Measurements from ENCODE around the gene WDR49.

The WDR49 gene

DNA sequence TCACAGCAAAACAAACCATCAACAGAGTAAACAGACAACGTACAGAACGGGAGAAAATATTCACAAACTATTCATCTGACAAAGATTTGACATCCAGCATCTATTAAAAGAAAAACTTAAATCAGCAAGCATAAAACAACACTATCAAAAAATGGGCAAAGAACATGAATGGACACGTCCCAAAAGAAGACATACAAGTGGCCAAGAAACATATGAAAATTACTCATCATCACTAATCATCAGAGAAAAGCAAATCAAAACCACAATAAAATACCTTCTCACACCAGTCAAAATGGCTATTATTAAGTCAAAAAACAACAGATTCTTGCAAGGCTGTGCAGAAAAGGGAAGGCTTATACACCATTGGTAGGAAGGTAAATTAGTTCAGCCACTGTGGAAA is 166.2 kb downstream of the WDR49 start:
- no peak for TF ChIP-seq CREB1 (IDR thresholded peaks at IDR 0.05; ENCODE audit: low read depth)
- TF ChIP-seq TEAD4 (IDR thresholded peaks at IDR 0.05), result no peak
- TF ChIP-seq TCF12 (IDR thresholded peaks at IDR 0.05; ENCODE audit: low read depth), result no peak
- no peak for TF ChIP-seq EP300 (IDR thresholded peaks at IDR 0.05; ENCODE audit: borderline replicate concordance)
- TF ChIP-seq ZBTB7A (IDR thresholded peaks at IDR 0.05; ENCODE audit: low read depth), result no peak
- TF ChIP-seq FOXM1 (IDR thresholded peaks at IDR 0.05; ENCODE audit: borderline replicate concordance, low read depth), result no peak
- TF ChIP-seq EGR1 (IDR thresholded peaks at IDR 0.05), result no peak
- no peak for TF ChIP-seq RAD21 (IDR thresholded peaks at IDR 0.05; ENCODE audit: low read depth)

DNA sequence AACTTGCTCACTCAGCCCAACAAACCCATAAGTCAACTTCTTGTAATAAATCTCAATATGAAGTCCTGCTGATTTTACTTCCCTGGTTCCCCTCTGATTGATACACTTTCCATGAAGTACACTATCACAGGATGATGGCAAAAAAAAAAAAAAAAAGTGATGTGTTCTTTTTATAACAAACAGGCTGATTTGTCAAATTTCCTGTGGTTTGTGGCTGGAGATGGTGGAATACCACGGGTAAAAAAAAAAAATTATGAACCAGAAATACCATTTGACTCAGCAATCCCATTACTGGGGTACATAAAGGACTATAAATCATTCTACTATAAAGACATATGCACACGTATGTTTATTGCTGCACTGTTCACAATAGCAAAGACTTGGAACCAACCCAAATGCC is 169.2 kb downstream of the WDR49 start:
- no peak for TF ChIP-seq EGR1 (IDR thresholded peaks at IDR 0.05)
- TF ChIP-seq FOXM1 (IDR thresholded peaks at IDR 0.05; ENCODE audit: borderline replicate concordance, low read depth), result no peak
- TF ChIP-seq CEBPB (IDR thresholded peaks at IDR 0.05), result no peak
- no peak for TF ChIP-seq EP300 (IDR thresholded peaks at IDR 0.05; ENCODE audit: borderline replicate concordance)
- TF ChIP-seq, protein P1, sequence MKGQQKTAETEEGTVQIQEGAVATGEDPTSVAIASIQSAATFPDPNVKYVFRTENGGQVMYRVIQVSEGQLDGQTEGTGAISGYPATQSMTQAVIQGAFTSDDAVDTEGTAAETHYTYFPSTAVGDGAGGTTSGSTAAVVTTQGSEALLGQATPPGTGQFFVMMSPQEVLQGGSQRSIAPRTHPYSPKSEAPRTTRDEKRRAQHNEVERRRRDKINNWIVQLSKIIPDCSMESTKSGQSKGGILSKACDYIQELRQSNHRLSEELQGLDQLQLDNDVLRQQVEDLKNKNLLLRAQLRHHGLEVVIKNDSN (IDR thresholded peaks at IDR 0.05), result no peak
- TF ChIP-seq, protein P2, sequence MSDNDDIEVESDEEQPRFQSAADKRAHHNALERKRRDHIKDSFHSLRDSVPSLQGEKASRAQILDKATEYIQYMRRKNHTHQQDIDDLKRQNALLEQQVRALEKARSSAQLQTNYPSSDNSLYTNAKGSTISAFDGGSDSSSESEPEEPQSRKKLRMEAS (IDR thresholded peaks at IDR 0.05), result no peak
- no peak for TF ChIP-seq TCF12 (IDR thresholded peaks at IDR 0.05; ENCODE audit: low read depth)
- TF ChIP-seq TAF1 (IDR thresholded peaks at IDR 0.05; ENCODE audit: low read depth), result no peak
- no peak for TF ChIP-seq ZBTB7A (IDR thresholded peaks at IDR 0.05; ENCODE audit: low read depth)
- TF ChIP-seq RAD21 (IDR thresholded peaks at IDR 0.05; ENCODE audit: low read depth), result no peak
- TF ChIP-seq YY1 (IDR thresholded peaks at IDR 0.05; ENCODE audit: low read depth), result no peak
- no peak for TF ChIP-seq NFIC (IDR thresholded peaks at IDR 0.05)
- no peak for TF ChIP-seq CREB1 (IDR thresholded peaks at IDR 0.05; ENCODE audit: low read depth)
- no peak for TF ChIP-seq TEAD4 (IDR thresholded peaks at IDR 0.05)

DNA sequence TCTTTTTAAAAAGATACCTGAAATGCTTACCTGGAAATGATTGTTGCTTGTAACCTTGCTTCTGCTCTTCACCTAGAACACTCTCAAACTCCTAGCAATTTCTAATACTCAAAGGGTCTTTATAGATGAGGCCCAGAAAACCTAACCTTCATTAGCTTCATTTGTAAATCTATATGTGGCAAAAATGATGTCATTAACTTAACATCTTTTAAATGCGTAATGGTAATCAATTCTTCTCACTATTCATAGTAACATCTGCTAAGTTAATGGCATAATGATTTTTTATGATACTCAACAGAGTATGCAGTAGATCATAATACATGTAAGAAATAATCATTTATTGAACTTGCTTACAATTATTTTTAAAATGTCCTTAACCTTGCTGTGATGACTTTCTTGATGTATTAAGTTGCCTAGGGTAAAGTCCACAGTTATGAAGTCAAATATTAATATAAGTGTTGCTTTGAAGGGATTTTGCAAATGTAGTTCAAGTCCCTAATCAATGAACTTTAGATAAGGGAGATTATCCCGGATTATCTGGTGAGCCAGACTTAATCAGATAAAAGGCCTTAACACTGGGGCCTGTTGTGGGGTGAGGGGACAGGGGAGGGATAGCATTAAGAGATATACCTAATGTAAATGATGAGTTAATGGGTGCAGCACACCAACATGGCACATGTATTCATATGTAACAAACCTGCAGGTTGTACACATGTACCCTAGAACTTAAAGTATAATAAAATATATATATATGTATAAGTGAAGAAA is 169.8 kb downstream of the WDR49 start:
- TF ChIP-seq, protein P3, sequence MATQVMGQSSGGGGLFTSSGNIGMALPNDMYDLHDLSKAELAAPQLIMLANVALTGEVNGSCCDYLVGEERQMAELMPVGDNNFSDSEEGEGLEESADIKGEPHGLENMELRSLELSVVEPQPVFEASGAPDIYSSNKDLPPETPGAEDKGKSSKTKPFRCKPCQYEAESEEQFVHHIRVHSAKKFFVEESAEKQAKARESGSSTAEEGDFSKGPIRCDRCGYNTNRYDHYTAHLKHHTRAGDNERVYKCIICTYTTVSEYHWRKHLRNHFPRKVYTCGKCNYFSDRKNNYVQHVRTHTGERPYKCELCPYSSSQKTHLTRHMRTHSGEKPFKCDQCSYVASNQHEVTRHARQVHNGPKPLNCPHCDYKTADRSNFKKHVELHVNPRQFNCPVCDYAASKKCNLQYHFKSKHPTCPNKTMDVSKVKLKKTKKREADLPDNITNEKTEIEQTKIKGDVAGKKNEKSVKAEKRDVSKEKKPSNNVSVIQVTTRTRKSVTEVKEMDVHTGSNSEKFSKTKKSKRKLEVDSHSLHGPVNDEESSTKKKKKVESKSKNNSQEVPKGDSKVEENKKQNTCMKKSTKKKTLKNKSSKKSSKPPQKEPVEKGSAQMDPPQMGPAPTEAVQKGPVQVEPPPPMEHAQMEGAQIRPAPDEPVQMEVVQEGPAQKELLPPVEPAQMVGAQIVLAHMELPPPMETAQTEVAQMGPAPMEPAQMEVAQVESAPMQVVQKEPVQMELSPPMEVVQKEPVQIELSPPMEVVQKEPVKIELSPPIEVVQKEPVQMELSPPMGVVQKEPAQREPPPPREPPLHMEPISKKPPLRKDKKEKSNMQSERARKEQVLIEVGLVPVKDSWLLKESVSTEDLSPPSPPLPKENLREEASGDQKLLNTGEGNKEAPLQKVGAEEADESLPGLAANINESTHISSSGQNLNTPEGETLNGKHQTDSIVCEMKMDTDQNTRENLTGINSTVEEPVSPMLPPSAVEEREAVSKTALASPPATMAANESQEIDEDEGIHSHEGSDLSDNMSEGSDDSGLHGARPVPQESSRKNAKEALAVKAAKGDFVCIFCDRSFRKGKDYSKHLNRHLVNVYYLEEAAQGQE (IDR thresholded peaks at IDR 0.05; ENCODE audit: low read depth), result no peak
- no peak for TF ChIP-seq EGR1 (IDR thresholded peaks at IDR 0.05)
- no peak for TF ChIP-seq CEBPB (IDR thresholded peaks at IDR 0.05)
- TF ChIP-seq NFIC (IDR thresholded peaks at IDR 0.05), result no peak
- no peak for TF ChIP-seq EP300 (IDR thresholded peaks at IDR 0.05; ENCODE audit: borderline replicate concordance)
- no peak for TF ChIP-seq TCF12 (IDR thresholded peaks at IDR 0.05; ENCODE audit: low read depth)
- TF ChIP-seq, protein P2 (IDR thresholded peaks at IDR 0.05), result no peak
- no peak for TF ChIP-seq TAF1 (IDR thresholded peaks at IDR 0.05; ENCODE audit: low read depth)
- no peak for TF ChIP-seq FOXM1 (IDR thresholded peaks at IDR 0.05; ENCODE audit: borderline replicate concordance, low read depth)
- TF ChIP-seq, protein P1 (IDR thresholded peaks at IDR 0.05), result no peak
- no peak for TF ChIP-seq CREB1 (IDR thresholded peaks at IDR 0.05; ENCODE audit: low read depth)
- TF ChIP-seq ZBTB7A (IDR thresholded peaks at IDR 0.05; ENCODE audit: low read depth), result no peak
- TF ChIP-seq TEAD4 (IDR thresholded peaks at IDR 0.05), result no peak
- TF ChIP-seq YY1 (IDR thresholded peaks at IDR 0.05; ENCODE audit: low read depth), result no peak
- TF ChIP-seq RAD21 (IDR thresholded peaks at IDR 0.05; ENCODE audit: low read depth), result no peak

DNA sequence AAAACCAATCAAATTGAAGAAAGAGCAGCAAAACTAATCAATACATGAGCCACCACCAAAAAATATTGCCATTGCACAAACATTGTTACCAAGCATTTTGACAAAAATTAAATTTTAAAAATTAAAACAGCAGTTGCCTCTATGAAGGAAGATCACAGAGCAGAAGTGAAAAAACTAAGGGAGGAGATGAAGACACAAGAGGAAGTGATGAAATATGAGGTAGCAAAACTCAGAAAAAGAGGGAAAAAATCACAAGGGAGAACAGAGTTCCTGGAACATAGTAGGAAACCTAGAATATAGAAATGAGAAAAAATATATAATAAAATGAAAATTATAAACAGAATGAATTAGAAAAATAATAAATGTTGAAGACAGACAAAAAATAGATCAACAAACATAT is 172.6 kb downstream of the WDR49 start:
- TF ChIP-seq TAF1 (IDR thresholded peaks at IDR 0.05; ENCODE audit: low read depth), result no peak
- no peak for TF ChIP-seq FOXM1 (IDR thresholded peaks at IDR 0.05; ENCODE audit: borderline replicate concordance, low read depth)
- TF ChIP-seq, protein P3 (IDR thresholded peaks at IDR 0.05; ENCODE audit: low read depth), result no peak
- no peak for TF ChIP-seq YY1 (IDR thresholded peaks at IDR 0.05; ENCODE audit: low read depth)
- no peak for TF ChIP-seq TEAD4 (IDR thresholded peaks at IDR 0.05)
- no peak for TF ChIP-seq NFIC (IDR thresholded peaks at IDR 0.05)
- no peak for TF ChIP-seq TCF12 (IDR thresholded peaks at IDR 0.05; ENCODE audit: low read depth)
- TF ChIP-seq EGR1 (IDR thresholded peaks at IDR 0.05), result no peak

DNA sequence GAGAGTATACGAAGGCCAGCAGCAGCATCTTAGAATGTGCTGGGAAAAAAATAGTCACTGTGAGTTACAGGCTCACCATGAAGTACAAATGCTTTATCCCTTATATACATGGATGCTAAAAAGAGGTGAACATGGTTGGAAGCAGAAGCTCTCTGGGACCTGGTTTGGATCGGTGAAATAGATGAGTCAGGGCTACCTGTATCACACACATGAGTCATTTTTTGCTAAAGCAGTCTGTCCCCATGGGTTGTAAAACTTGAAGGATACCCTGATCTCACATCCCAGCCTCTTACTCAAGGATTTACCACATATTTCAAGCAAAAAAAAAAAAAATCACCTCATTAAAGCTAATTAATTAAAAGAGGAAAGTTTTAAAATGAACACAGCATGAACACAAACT is 173.0 kb downstream of the WDR49 start:
- no peak for TF ChIP-seq FOXM1 (IDR thresholded peaks at IDR 0.05; ENCODE audit: borderline replicate concordance, low read depth)
- TF ChIP-seq TEAD4 (IDR thresholded peaks at IDR 0.05), result no peak
- no peak for TF ChIP-seq ZBTB7A (IDR thresholded peaks at IDR 0.05; ENCODE audit: low read depth)
- no peak for TF ChIP-seq TCF12 (IDR thresholded peaks at IDR 0.05; ENCODE audit: low read depth)
- TF ChIP-seq YY1 (IDR thresholded peaks at IDR 0.05; ENCODE audit: low read depth), result no peak
- TF ChIP-seq, protein P2 (IDR thresholded peaks at IDR 0.05), result no peak

Data from Ishikawa (cell line).